Inflammatory macrophage treated with lipopolysaccharide for 1 hour (primary cell): ENCODE results near the gene PAK4.
"Not testable (repeated sequence)": the region's sequence is repeated elsewhere in the genome, so short reads cannot be mapped to it uniquely, and the experiment has no call there.

ENCODE experiments used
- DNase-seq, 2 donors: peaks; one replicate each; pipeline ENCODE4 v3.0.0-alpha.2; 2020 to 2022

PAK4 gene

GRCh38 chr19:39100500-39101166 is 25.0 kb upstream of the PAK4 start:
- no peak for DNase-seq

GRCh38 chr19:39103151-39103550 is 22.4 kb upstream of the PAK4 start:
- DNase-seq, result no peak

GRCh38 chr19:39104186-39104596 is 21.4 kb upstream of the PAK4 start:
- DNase-seq, result no peak

GRCh38 chr19:39106194-39106593 is 19.4 kb upstream of the PAK4 start:
- no peak for DNase-seq

- no peak for DNase-seq
Measured at GRCh38 chr19:39109641-39110040, 15.9 kb upstream of the PAK4 start.

- DNase-seq, result peak; percentile 12 to 45
Measured at GRCh38 chr19:39110263-39110967, 15.2 kb upstream of the PAK4 start.

GRCh38 chr19:39111593-39112199 is 13.9 kb upstream of the PAK4 start:
- no peak for DNase-seq

GRCh38 chr19:39112338-39112890 is 13.2 kb upstream of the PAK4 start:
- DNase-seq, result no peak

- DNase-seq, result no peak
Measured at GRCh38 chr19:39113199-39113598, 12.4 kb upstream of the PAK4 start.

GRCh38 chr19:39115105-39115847 is 10.3 kb upstream of the PAK4 start:
- DNase-seq, result no peak

GRCh38 chr19:39117023-39117422 is 8.6 kb upstream of the PAK4 start:
- not testable (repeated sequence) for DNase-seq

GRCh38 chr19:39119830-39120229 is 5.8 kb upstream of the PAK4 start:
- DNase-seq, result no peak

- DNase-seq, result no peak
Measured at GRCh38 chr19:39122934-39123731, 2.5 kb upstream of the PAK4 start.

- DNase-seq, result no peak
Measured at GRCh38 chr19:39124136-39124764, 1.3 kb upstream of the PAK4 start.

GRCh38 chr19:39125199-39125553 is 410 bp upstream of the PAK4 start:
- no peak for DNase-seq

- DNase-seq, result no peak
Measured at GRCh38 chr19:39126312-39127187, 964 bp downstream of the PAK4 start.

GRCh38 chr19:39127812-39128515 is 2.4 kb downstream of the PAK4 start:
- no peak for DNase-seq

GRCh38 chr19:39128516-39129079 is 3.0 kb downstream of the PAK4 start:
- DNase-seq, result no peak

- DNase-seq, result no peak
Measured at GRCh38 chr19:39129116-39129515, 3.5 kb downstream of the PAK4 start.
